IMR-90 (cell line): ENCODE results near the gene CYTH4.

Source experiments
- BHLHE40 ChIP-seq: fragments of 150-350 bp; IDR thresholded peaks from 2 replicates; pipeline ENCODE4 v1.6.1; 2016; ENCODE audit warnings: mild to moderate bottlenecking, low read depth, low read length
- FOS ChIP-seq: fragments of 150-350 bp; IDR thresholded peaks from 2 replicates; pipeline ENCODE4 v1.6.1; 2016; ENCODE audit warnings: low read depth, low read length
- MAFK ChIP-seq: IDR thresholded peaks from 2 replicates; pipeline ENCODE4 v1.6.1; 2012; ENCODE audit warnings: low read depth, low read length, improper control_type of control experiment
- NFE2L2 ChIP-seq: fragments of 150-350 bp; IDR thresholded peaks from 2 replicates; pipeline ENCODE4 v1.6.1; 2016; ENCODE audit warnings: low read depth, mild to moderate bottlenecking, low read length
- POLR2A ChIP-seq: IDR thresholded peaks from 2 replicates; pipeline ENCODE4 v1.6.1; 2012; ENCODE audit warnings: mild to moderate bottlenecking, low read depth, low read length
- TF ChIP-seq, protein P1 (sequence below): conservative IDR thresholded peaks from 2 replicates; pipeline ENCODE4 v1.5.1; 2012; ENCODE audit warnings: mild to moderate bottlenecking, low read depth, low read length, improper control_type of control experiment
- TF ChIP-seq, protein P2 (sequence below): fragments of 150-350 bp; IDR thresholded peaks from 2 replicates; pipeline ENCODE4 v1.6.1; 2017; ENCODE audit warnings: mild to moderate bottlenecking, antibody characterized with exemption, low read length, low read depth

DNA sequence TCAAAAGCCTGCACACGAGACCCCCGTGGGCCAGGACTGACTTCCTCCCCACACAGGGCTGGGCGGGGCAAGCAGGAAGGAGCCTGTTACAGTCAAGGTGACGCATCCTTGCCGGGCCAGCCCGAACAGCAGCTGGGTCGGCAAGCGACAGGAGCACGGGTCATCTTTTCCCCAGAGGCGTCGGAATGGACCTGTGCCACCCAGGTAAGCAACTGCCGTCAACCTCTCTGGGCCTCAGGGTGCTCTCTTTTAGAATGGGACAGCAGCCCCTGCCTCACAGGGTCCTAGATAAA, at the start of gene CYTH4:
- TF ChIP-seq, protein P1, sequence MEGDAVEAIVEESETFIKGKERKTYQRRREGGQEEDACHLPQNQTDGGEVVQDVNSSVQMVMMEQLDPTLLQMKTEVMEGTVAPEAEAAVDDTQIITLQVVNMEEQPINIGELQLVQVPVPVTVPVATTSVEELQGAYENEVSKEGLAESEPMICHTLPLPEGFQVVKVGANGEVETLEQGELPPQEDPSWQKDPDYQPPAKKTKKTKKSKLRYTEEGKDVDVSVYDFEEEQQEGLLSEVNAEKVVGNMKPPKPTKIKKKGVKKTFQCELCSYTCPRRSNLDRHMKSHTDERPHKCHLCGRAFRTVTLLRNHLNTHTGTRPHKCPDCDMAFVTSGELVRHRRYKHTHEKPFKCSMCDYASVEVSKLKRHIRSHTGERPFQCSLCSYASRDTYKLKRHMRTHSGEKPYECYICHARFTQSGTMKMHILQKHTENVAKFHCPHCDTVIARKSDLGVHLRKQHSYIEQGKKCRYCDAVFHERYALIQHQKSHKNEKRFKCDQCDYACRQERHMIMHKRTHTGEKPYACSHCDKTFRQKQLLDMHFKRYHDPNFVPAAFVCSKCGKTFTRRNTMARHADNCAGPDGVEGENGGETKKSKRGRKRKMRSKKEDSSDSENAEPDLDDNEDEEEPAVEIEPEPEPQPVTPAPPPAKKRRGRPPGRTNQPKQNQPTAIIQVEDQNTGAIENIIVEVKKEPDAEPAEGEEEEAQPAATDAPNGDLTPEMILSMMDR = no peak
- TF ChIP-seq POLR2A (no peak), NFE2L2 (no peak), BHLHE40 (no peak), MAFK (no peak), FOS (no peak)
- TF ChIP-seq, protein P2, sequence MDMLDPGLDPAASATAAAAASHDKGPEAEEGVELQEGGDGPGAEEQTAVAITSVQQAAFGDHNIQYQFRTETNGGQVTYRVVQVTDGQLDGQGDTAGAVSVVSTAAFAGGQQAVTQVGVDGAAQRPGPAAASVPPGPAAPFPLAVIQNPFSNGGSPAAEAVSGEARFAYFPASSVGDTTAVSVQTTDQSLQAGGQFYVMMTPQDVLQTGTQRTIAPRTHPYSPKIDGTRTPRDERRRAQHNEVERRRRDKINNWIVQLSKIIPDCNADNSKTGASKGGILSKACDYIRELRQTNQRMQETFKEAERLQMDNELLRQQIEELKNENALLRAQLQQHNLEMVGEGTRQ = no peak
